ENCODE measurements around the gene PLEKHB1.

The PLEKHB1 gene

DNA sequence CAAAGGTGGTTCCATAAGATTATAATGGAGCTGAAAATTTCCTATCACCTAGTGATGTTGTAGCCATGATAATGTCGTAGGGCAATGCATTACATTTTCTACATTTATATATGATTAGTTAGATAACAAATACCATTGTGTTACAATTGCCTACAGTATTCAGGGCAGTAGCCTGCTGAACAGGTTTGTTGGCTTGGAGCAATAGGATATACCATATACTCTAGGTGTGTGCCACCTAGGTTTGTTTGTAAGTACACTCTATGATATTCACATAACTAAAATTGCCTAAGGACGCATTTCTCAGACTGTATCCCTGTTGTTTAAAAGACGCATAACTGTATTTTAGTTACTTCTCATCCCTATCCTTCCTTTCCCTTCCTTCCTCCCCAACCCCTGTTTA, 13.6 kb downstream of the PLEKHB1 start:
- no peak for DNase-seq (ENCODE audit: low read depth)
- H3K4me3 ChIP-seq (ENCODE audit: control insufficient read depth, low read depth, low read length), result no peak overlapping the region
- TF ChIP-seq CTCF (conservative IDR thresholded peaks at IDR 0.05; ENCODE audit: control insufficient read depth, insufficient read depth, low read depth, low read length), result no peak

DNA sequence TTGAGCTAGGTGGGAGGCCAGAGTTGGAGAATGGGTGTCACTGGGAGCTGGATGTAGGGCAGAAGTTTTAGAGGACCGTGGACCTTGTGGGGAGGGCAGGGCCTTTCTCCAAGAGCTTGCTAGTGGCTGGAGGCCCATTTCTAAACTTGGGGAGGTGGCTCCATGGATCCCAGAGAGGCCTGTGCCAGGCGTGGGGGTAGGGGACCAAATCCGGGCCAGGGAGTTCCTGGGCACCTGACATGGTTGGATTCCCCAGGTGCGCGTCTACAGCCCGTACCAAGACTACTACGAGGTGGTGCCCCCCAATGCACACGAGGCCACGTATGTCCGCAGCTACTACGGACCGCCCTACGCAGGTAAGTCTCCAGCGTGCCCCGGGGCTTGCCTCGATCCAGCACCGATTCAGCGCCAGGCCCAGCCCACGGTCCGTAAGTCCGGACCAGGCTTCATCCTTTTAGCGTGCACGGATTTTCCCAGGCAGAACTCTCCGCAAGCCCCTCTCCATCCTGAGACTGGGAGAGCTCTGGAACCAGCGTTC, 14.2 kb downstream of the PLEKHB1 start:
- TF ChIP-seq CTCF (conservative IDR thresholded peaks at IDR 0.05; ENCODE audit: control insufficient read depth, insufficient read depth, low read depth, low read length), result no peak
- H3K4me3 ChIP-seq (ENCODE audit: control insufficient read depth, low read depth, low read length), result peak overlapping the region; percentile 52
- DNase-seq (ENCODE audit: low read depth), result no peak

GRCh38 chr11:73661035-73661628, 14.8 kb downstream of the PLEKHB1 start:
- TF ChIP-seq CTCF (conservative IDR thresholded peaks at IDR 0.05; ENCODE audit: control insufficient read depth, insufficient read depth, low read depth, low read length), result peak; percentile 92
- H3K4me3 ChIP-seq (ENCODE audit: control insufficient read depth, low read depth, low read length), result peak overlapping the region; percentile 52

GRCh38 chr11:73662445-73663157, 16.2 kb downstream of the PLEKHB1 start:
- H3K4me3 ChIP-seq (ENCODE audit: control insufficient read depth, low read depth, low read length), result no peak overlapping the region
- DNase-seq (ENCODE audit: low read depth), result peak; percentile 31
- no peak for TF ChIP-seq CTCF (conservative IDR thresholded peaks at IDR 0.05; ENCODE audit: control insufficient read depth, insufficient read depth, low read depth, low read length)

More at GRCh38 chr11:73661035-73661628, 14.8 kb downstream of the PLEKHB1 start:
- DNase-seq (ENCODE audit: low read depth), result peak; percentile 80

DNA sequence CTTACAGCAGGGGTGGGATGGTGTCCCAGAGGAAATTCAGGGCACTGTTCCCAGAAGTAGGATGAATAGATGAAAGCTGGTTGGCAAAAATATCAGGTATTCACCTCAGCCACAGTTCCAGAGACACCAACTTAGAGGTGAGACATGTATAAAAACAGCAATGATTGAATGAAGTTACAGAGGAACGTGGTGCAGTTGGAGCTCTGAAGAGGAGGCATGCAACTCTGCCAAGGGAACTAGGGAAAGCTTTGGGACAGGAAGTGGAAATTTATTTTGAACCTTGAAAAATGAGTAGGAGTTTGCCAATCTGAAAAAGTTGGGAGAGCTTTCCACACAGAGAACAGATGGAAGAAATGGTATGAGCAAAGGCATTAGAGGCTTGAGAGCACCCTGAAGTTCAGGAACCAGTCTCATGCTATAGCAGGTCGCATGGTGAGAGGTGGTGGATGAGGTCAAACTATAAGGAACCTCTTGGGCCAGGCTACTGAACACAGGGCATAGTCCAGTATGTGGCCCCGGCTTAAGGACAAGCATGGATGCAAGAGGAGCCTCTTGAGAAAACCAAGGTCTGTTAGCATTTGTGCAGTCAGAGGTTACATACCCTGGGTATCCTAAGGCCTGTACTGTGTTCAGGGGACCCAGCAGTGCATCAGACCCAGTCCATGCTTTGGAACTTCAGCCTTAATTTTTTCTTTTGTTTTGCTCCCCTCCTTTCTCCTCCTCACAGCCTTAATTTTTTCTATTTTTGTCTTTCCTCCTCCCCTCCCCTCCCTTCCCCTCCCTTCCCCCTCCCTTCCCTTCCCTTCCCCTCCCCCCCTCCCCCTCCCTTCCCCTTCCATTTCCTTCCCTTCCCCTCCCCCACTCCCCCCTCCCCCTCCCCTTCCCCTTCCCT, 17.5 kb downstream of the PLEKHB1 start:
- DNase-seq (ENCODE audit: low read depth), result no peak
- no peak overlapping the region for H3K4me3 ChIP-seq (ENCODE audit: control insufficient read depth, low read depth, low read length)
- TF ChIP-seq CTCF (conservative IDR thresholded peaks at IDR 0.05; ENCODE audit: control insufficient read depth, insufficient read depth, low read depth, low read length), result no peak

DNA sequence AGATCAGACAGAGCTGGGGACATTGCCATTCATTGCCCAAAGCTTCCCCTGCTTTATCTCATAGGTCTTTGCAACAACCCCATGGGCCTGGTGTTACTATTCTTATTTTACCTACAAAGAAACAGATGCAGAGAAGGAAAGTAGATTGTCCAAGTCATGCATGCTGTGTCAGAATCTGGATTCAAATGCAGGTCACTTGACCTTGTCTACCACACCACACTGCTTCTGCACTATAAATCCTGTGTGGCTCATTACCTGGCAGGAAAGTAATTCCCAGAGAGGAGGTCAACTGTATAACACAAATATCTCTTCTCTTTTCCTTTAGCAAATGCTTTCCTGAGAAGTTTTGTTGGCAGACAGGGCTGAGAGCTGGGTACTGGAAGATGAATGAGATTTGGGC, 18.5 kb downstream of the PLEKHB1 start:
- DNase-seq (ENCODE audit: low read depth), result no peak
- no peak for TF ChIP-seq CTCF (conservative IDR thresholded peaks at IDR 0.05; ENCODE audit: control insufficient read depth, insufficient read depth, low read depth, low read length)
- no peak overlapping the region for H3K4me3 ChIP-seq (ENCODE audit: control insufficient read depth, low read depth, low read length)

Measured in fibroblast of mammary gland (primary cell).